Measurements from ENCODE around the gene CYB561D1.

CYB561D1 gene

GRCh38 chr1:109527098-109527811 is 33.4 kb downstream of the CYB561D1 start:
- Histone ChIP-seq H3K4me1 (ENCODE audit: control insufficient read depth in 1 of 2, insufficient read depth in 2 of 2, low read length in 2 of 2) (peaks cover 7 to 9% of the 10 kb centered on the region in 2 donors), H3K27me3 (ENCODE audit: control insufficient read depth in 1 of 2, insufficient read depth in 2 of 2, low read length in 2 of 2) (no peaks in the 10 kb centered on the region), H3K9me3 (ENCODE audit: control insufficient read depth in 1 of 2, low read length in 2 of 2) (no peaks in the 10 kb centered on the region), H3K36me3 (ENCODE audit: control insufficient read depth in 1 of 2, insufficient read depth in 2 of 2, low read length in 2 of 2) (no peaks in the 10 kb centered on the region), H3K4me3 (ENCODE audit: low read depth in 1 of 2, low read length in 2 of 2) (no peak overlapping the region), H3K9ac (ENCODE audit: low read depth in 1 of 2, low read length in 2 of 2) (no peak overlapping the region), H3K27ac (ENCODE audit: low read depth, low read length) (no peak overlapping the region)

- Histone ChIP-seq H3K9me3 (ENCODE audit: control insufficient read depth in 1 of 2, low read length in 2 of 2) (no peaks in the 10 kb centered on the region), H3K36me3 (ENCODE audit: control insufficient read depth in 1 of 2, insufficient read depth in 2 of 2, low read length in 2 of 2) (no peaks in the 10 kb centered on the region), H3K4me1 (ENCODE audit: control insufficient read depth in 1 of 2, insufficient read depth in 2 of 2, low read length in 2 of 2) (peaks cover 15 to 16% of the 10 kb centered on the region in 2 donors), H3K27ac (ENCODE audit: low read depth, low read length) (no peak overlapping the region), H3K9ac (ENCODE audit: low read depth in 1 of 2, low read length in 2 of 2) (no peak overlapping the region), H3K27me3 (ENCODE audit: control insufficient read depth in 1 of 2, insufficient read depth in 2 of 2, low read length in 2 of 2) (no peaks in the 10 kb centered on the region), H3K4me3 (ENCODE audit: low read depth in 1 of 2, low read length in 2 of 2) (no peak overlapping the region)
Observed at GRCh38 chr1:109527846-109528695, 34.2 kb downstream of the CYB561D1 start.

GRCh38 chr1:109528712-109529111 is 34.8 kb downstream of the CYB561D1 start:
- Histone ChIP-seq H3K36me3 (ENCODE audit: control insufficient read depth in 1 of 2, insufficient read depth in 2 of 2, low read length in 2 of 2) (no peaks in the 10 kb centered on the region), H3K9me3 (ENCODE audit: control insufficient read depth in 1 of 2, low read length in 2 of 2) (no peaks in the 10 kb centered on the region), H3K4me1 (ENCODE audit: control insufficient read depth in 1 of 2, insufficient read depth in 2 of 2, low read length in 2 of 2) (peaks cover 15 to 16% of the 10 kb centered on the region in 2 donors), H3K27ac (ENCODE audit: low read depth, low read length) (no peak overlapping the region), H3K4me3 (ENCODE audit: low read depth in 1 of 2, low read length in 2 of 2) (no peak overlapping the region), H3K27me3 (ENCODE audit: control insufficient read depth in 1 of 2, insufficient read depth in 2 of 2, low read length in 2 of 2) (no peaks in the 10 kb centered on the region), H3K9ac (ENCODE audit: low read depth in 1 of 2, low read length in 2 of 2) (no peak overlapping the region)

GRCh38 chr1:109529881-109530456 is 36.1 kb downstream of the CYB561D1 start:
- Histone ChIP-seq H3K27me3 (ENCODE audit: control insufficient read depth in 1 of 2, insufficient read depth in 2 of 2, low read length in 2 of 2) (no peaks in the 10 kb centered on the region), H3K36me3 (ENCODE audit: control insufficient read depth in 1 of 2, insufficient read depth in 2 of 2, low read length in 2 of 2) (no peaks in the 10 kb centered on the region), H3K9me3 (ENCODE audit: control insufficient read depth in 1 of 2, low read length in 2 of 2) (no peaks in the 10 kb centered on the region), H3K27ac (ENCODE audit: low read depth, low read length) (no peak overlapping the region), H3K4me3 (ENCODE audit: low read depth in 1 of 2, low read length in 2 of 2) (no peak overlapping the region), H3K4me1 (ENCODE audit: control insufficient read depth in 1 of 2, insufficient read depth in 2 of 2, low read length in 2 of 2) (peaks cover 15 to 16% of the 10 kb centered on the region in 2 donors), H3K9ac (ENCODE audit: low read depth in 1 of 2, low read length in 2 of 2) (no peak overlapping the region)

GRCh38 chr1:109530457-109531087 is 36.7 kb downstream of the CYB561D1 start:
- Histone ChIP-seq H3K4me3 (ENCODE audit: low read depth in 1 of 2, low read length in 2 of 2) (no peak overlapping the region), H3K9me3 (ENCODE audit: control insufficient read depth in 1 of 2, low read length in 2 of 2) (no peaks in the 10 kb centered on the region), H3K9ac (ENCODE audit: low read depth in 1 of 2, low read length in 2 of 2) (no peak overlapping the region), H3K27ac (ENCODE audit: low read depth, low read length) (no peak overlapping the region), H3K27me3 (ENCODE audit: control insufficient read depth in 1 of 2, insufficient read depth in 2 of 2, low read length in 2 of 2) (no peaks in the 10 kb centered on the region), H3K36me3 (ENCODE audit: control insufficient read depth in 1 of 2, insufficient read depth in 2 of 2, low read length in 2 of 2) (no peaks in the 10 kb centered on the region), H3K4me1 (ENCODE audit: control insufficient read depth in 1 of 2, insufficient read depth in 2 of 2, low read length in 2 of 2) (peaks cover 15 to 16% of the 10 kb centered on the region in 2 donors)

- Histone ChIP-seq H3K4me1 (ENCODE audit: control insufficient read depth in 1 of 2, insufficient read depth in 2 of 2, low read length in 2 of 2) (peaks cover 15 to 16% of the 10 kb centered on the region in 2 donors), H3K27ac (ENCODE audit: low read depth, low read length) (no peak overlapping the region), H3K4me3 (ENCODE audit: low read depth in 1 of 2, low read length in 2 of 2) (no peak overlapping the region), H3K36me3 (ENCODE audit: control insufficient read depth in 1 of 2, insufficient read depth in 2 of 2, low read length in 2 of 2) (no peaks in the 10 kb centered on the region), H3K9me3 (ENCODE audit: control insufficient read depth in 1 of 2, low read length in 2 of 2) (no peaks in the 10 kb centered on the region), H3K9ac (ENCODE audit: low read depth in 1 of 2, low read length in 2 of 2) (no peak overlapping the region), H3K27me3 (ENCODE audit: control insufficient read depth in 1 of 2, insufficient read depth in 2 of 2, low read length in 2 of 2) (no peaks in the 10 kb centered on the region)
Observed at GRCh38 chr1:109531380-109531779, 37.5 kb downstream of the CYB561D1 start.

- no peaks in the 10 kb centered on the region for H3K36me3 ChIP-seq (ENCODE audit: control insufficient read depth in 1 of 2, insufficient read depth in 2 of 2, low read length in 2 of 2)
- H3K27ac ChIP-seq (ENCODE audit: low read depth, low read length), result no peak overlapping the region
- no peaks in the 10 kb centered on the region for H3K27me3 ChIP-seq (ENCODE audit: control insufficient read depth in 1 of 2, insufficient read depth in 2 of 2, low read length in 2 of 2)
- peaks cover 15 to 16% of the 10 kb centered on the region in 2 donors for H3K4me1 ChIP-seq (ENCODE audit: control insufficient read depth in 1 of 2, insufficient read depth in 2 of 2, low read length in 2 of 2)
- H3K4me3 ChIP-seq (ENCODE audit: low read depth in 1 of 2, low read length in 2 of 2), result no peak overlapping the region
- no peaks in the 10 kb centered on the region for H3K9me3 ChIP-seq (ENCODE audit: control insufficient read depth in 1 of 2, low read length in 2 of 2)
- no peak overlapping the region for H3K9ac ChIP-seq (ENCODE audit: low read depth in 1 of 2, low read length in 2 of 2)
Observed at GRCh38 chr1:109531826-109532364, 38.0 kb downstream of the CYB561D1 start.

DNA sequence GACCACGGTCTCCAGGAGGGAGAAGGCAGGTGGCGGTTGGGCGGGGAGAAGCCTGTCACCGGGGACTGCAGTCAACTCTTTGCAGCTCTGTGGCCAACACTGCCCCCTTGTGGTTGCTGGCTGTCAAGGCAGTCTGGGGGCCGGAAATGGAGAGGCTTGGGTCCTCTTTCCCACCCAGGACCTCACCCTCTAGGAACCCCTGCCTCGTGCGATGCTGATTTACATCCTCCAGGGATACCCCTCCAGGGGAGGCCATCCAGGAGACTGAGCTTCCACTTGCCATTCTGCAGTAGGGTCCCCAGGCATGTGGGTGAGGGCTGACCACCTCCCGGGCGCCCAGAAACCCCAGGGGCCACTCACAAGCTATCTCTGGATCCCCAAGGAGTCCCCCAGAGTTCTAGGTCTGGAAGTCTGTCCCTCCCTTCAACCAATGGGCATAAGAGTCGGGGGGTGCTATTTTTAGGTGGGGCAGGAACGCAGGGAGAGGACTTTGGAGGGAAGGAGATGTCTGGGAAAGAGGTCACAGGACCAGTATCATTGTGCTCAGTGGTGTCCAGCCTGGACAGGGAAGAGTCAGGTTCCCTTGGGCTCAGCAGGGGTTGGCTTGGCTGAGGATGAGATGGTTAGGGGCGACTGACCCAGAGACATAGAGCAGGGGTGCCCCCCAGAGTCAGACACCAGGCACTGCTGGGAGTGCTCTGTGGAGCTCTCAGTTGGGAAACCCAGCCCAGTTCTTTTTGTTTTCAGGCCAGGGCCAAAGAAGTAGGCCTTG is 38.7 kb downstream of the CYB561D1 start:
- no peaks in the 10 kb centered on the region for H3K36me3 ChIP-seq (ENCODE audit: control insufficient read depth in 1 of 2, insufficient read depth in 2 of 2, low read length in 2 of 2)
- H3K9me3 ChIP-seq (ENCODE audit: control insufficient read depth in 1 of 2, low read length in 2 of 2), result no peaks in the 10 kb centered on the region
- peaks cover 15 to 16% of the 10 kb centered on the region in 2 donors for H3K4me1 ChIP-seq (ENCODE audit: control insufficient read depth in 1 of 2, insufficient read depth in 2 of 2, low read length in 2 of 2)
- peak overlapping the region; percentile 39 to 47 for H3K9ac ChIP-seq (ENCODE audit: low read depth in 1 of 2, low read length in 2 of 2)
- no peaks in the 10 kb centered on the region for H3K27me3 ChIP-seq (ENCODE audit: control insufficient read depth in 1 of 2, insufficient read depth in 2 of 2, low read length in 2 of 2)
- no peak overlapping the region for H3K27ac ChIP-seq (ENCODE audit: low read depth, low read length)
- H3K4me3 ChIP-seq (ENCODE audit: low read depth in 1 of 2, low read length in 2 of 2), result peak overlapping the region; percentile 58 to 59

GRCh38 chr1:109534307-109534858 is 40.5 kb downstream of the CYB561D1 start:
- Histone ChIP-seq H3K4me1 (ENCODE audit: control insufficient read depth in 1 of 2, insufficient read depth in 2 of 2, low read length in 2 of 2) (peaks cover 15 to 16% of the 10 kb centered on the region in 2 donors), H3K27ac (ENCODE audit: low read depth, low read length) (no peak overlapping the region), H3K9me3 (ENCODE audit: control insufficient read depth in 1 of 2, low read length in 2 of 2) (no peaks in the 10 kb centered on the region), H3K4me3 (ENCODE audit: low read depth in 1 of 2, low read length in 2 of 2) (no peak overlapping the region), H3K36me3 (ENCODE audit: control insufficient read depth in 1 of 2, insufficient read depth in 2 of 2, low read length in 2 of 2) (no peaks in the 10 kb centered on the region), H3K27me3 (ENCODE audit: control insufficient read depth in 1 of 2, insufficient read depth in 2 of 2, low read length in 2 of 2) (no peaks in the 10 kb centered on the region), H3K9ac (ENCODE audit: low read depth in 1 of 2, low read length in 2 of 2) (no peak overlapping the region)
